T-cell (primary cell): ENCODE data around the gene SMIM35. TPM values are rescaled to one million over a fixed set of nuclear protein-coding genes. Genes with fewer than 3 reads are reported as not detected.
"Not testable (repeated sequence)": the region's sequence is repeated elsewhere in the genome, so short reads cannot be mapped to it uniquely, and the experiment has no call there.

Experiments used
- ATAC-seq, 4 experiments: fragments of 200-7000 bp in 3 of 4; fragments of 150-1000 bp in 1 of 4; cut with Tn5 transposase; replicated peaks in 1 of 4; 1 replicate in 3 of 4; 2 replicates in 1 of 4; pipeline ENCODE4 v1.10.0; 2021; ENCODE audit warnings: moderate library complexity in 3 of 4, mild to moderate bottlenecking in 2 of 4, moderate number of reproducible peaks in 1 of 4
- CTCF ChIA-PET, 2 donors: fragments of 300-600 bp; sonication (Branson Sonifier 250); formaldehyde crosslinking; loops; one replicate each; lab custom pipeline; 2022; ENCODE audit warnings: antibody characterized with exemption in 2 of 2; lab: Charles Lee
- POLR2A ChIA-PET, 2 donors: fragments of 300-600 bp; sonication (Branson Sonifier 250); formaldehyde crosslinking; loops; one replicate each; lab custom pipeline; 2022; ENCODE audit warnings: antibody characterized with exemption in 2 of 2; lab: Charles Lee
- DNase-seq, 35 experiments: peaks; one replicate each; pipeline versions ENCODE4 v3.0.0 to v3.0.0-alpha.2; 2013 to 2023
- H3K27ac ChIP-seq: one replicate; pipeline ENCODE4 v1.5.1; 2013; ENCODE audit warnings: low read length
- H3K27me3 ChIP-seq, 2 experiments: replicated peaks in 1 of 2; 1 replicate in 1 of 2; 2 replicates in 1 of 2; pipeline versions ENCODE4 v1.6.1 to v1.7.0; 2013; ENCODE audit warnings: low read length in 1 of 2, mixed read lengths in 1 of 2; ENCODE audit not compliant: control insufficient read depth in 2 of 2, insufficient read depth in 2 of 2; ENCODE audit errors: extremely low read depth in 1 of 2
- H3K36me3 ChIP-seq, 2 donors: 1 replicate in 1 of 2; 2 replicates in 1 of 2; pipeline versions ENCODE4 v1.6.1 to v1.7.0; 2013; ENCODE audit warnings: low read length in 1 of 2; ENCODE audit not compliant: control insufficient read depth in 2 of 2, insufficient read depth in 1 of 2; ENCODE audit errors: extremely low read depth in 1 of 2
- H3K4me1 ChIP-seq, 2 experiments: 1 replicate in 1 of 2; 2 replicates in 1 of 2; pipeline versions ENCODE4 v1.6.1 to v1.7.0; 2013; ENCODE audit warnings: low read length in 2 of 2, mixed read lengths in 1 of 2; ENCODE audit not compliant: insufficient read depth in 2 of 2, control insufficient read depth in 1 of 2; ENCODE audit errors: extremely low read depth in 1 of 2
- H3K4me3 ChIP-seq, 2 donors: 1 replicate in 1 of 2; 2 replicates in 1 of 2; pipeline versions ENCODE4 v1.5.1 to v1.7.0; 2013; ENCODE audit warnings: mild to moderate bottlenecking in 2 of 2, low read length in 1 of 2, moderate library complexity in 1 of 2; ENCODE audit not compliant: control insufficient read depth in 1 of 2; ENCODE audit errors: extremely low read depth in 1 of 2
- H3K9me3 ChIP-seq: 2 replicates; pipeline ENCODE4 v1.7.0; 2013
- H3K27ac Mint-ChIP-seq, 2 donors: one replicate each; pipeline ENCODE4 v1.8.0; 2020 to 2021; ENCODE audit warnings: mild to moderate bottlenecking in 2 of 2, mixed read lengths in 2 of 2
- H3K27me3 Mint-ChIP-seq, 2 donors: one replicate each; pipeline ENCODE4 v1.8.0; 2021 to 2022; ENCODE audit warnings: mixed read lengths in 2 of 2
- H3K36me3 Mint-ChIP-seq: one replicate; pipeline ENCODE4 v1.8.0; 2021; ENCODE audit warnings: mixed read lengths
- H3K4me1 Mint-ChIP-seq, 3 donors: one replicate each; pipeline ENCODE4 v1.8.0; 2020 to 2022; ENCODE audit warnings: mixed read lengths in 3 of 3, mild to moderate bottlenecking in 1 of 3
- H3K4me3 Mint-ChIP-seq, 3 donors: one replicate each; pipeline ENCODE4 v1.8.0; 2020 to 2022; ENCODE audit warnings: mild to moderate bottlenecking in 3 of 3, mixed read lengths in 3 of 3, moderate library complexity in 3 of 3
- H3K9me3 Mint-ChIP-seq, 3 donors: one replicate each; pipeline ENCODE4 v1.8.0; 2020 to 2022; ENCODE audit warnings: mixed read lengths in 3 of 3
- WGBS: methylation state at CpG from one replicate; pipeline ENCODE4 v1.1.5; 2013; ENCODE audit warnings: missing lambda C conversion rate; ENCODE audit not compliant: insufficient coverage; 5-methylcytosine and 5-hydroxymethylcytosine counted together
- total RNA-seq, 35 experiments: library from RNA in 6 of 35; stranded (reverse) in 6 of 35; fragments of 120-200 nt in 1 of 35; gene quantifications; one replicate each; pipeline versions ENCODE4 v1.2.1 to v1.2.4 and lab custom pipeline; 2013 to 2026

The SMIM35 gene
- total RNA-seq, 5 donors from 2014 or later (not counting 1 experiment from before 2014, with no cell fraction given), result 0.28 to 1.0 (median 0.36) TPM

DNA sequence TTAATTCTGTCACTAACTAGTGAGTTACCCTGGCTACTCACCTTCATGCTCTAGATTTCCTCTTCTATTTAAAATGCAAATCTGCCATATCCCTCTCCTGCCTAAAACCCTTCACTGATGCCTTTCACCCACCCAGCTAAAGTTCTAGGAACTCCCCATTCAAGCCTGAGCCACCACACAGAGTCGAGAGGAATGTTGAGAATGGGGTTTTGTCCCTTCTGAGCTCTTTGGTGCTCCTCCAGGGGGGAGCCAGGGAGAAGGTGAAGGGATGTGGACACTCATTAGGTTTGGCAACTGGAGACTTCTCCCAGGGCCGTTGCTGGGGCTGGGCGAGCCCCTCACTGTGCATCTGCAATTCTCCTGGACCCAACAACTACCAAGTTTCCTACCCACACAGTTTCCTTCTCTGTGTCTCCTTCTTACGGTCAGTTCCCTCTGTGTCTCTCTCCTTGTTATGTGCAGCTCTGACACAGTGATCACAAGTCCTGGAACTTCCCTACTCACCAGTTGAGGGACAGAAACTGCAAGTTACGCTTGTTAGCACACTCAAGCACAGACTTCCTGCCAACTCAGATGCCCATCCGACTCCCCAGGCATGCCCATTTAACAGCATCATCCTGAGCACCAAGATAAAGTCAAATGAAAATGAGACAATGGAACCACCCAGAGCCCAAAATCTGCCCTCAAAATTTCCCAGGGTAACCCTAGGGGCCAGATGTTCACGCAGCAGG lies 107.1 kb downstream of the SMIM35 start:
- Histone ChIP-seq H3K36me3 (no peaks in the 10 kb centered on the region), H3K27ac (peak overlapping the region; percentile 52), H3K4me1 (peaks cover 10 to 62% of the 10 kb centered on the region in 2 experiments), H3K9me3 (no peaks in the 10 kb centered on the region), H3K27me3 (no peaks in the 10 kb centered on the region), H3K4me3 (no peak overlapping the region)
- peak in 3 of 35 experiments; percentile 7 to 47 (median 26) for DNase-seq
- WGBS, result 64% methylated on average over 6 of the region's 7 CpGs
- Mint-ChIP-seq H3K4me1 (peaks cover 62 to 81% (median 75%) of the 10 kb centered on the region in 3 donors), H3K36me3 (peaks cover 13% of the 10 kb centered on the region), H3K4me3 (peak overlapping the region; percentile 6 to 46 (median 26)), H3K9me3 (no peaks in the 10 kb centered on the region), H3K27me3 (no peaks in the 10 kb centered on the region), H3K27ac (peak overlapping the region; percentile 80)
- ChIA-PET POLR2A (interaction anchor here in 1 of 2 donors (0.5 kb wide), 1 partner anchor 998 kb away, joined by 5 read pairs; no protein-coding TSS in a partner anchor), CTCF (interaction anchor here in 1 of 2 donors (0.8 to 1.7 kb wide), 3 partner anchors 19 to 33 kb away, joined by 3 to 5 read pairs (median 5); no protein-coding TSS in a partner anchor)
- peak; percentile 29 to 72 (median 59) for ATAC-seq

- Histone ChIP-seq H3K36me3 (no peaks in the 10 kb centered on the region), H3K4me3 (no peak overlapping the region), H3K9me3 (no peaks in the 10 kb centered on the region), H3K27me3 (no peaks in the 10 kb centered on the region), H3K27ac (no peak overlapping the region), H3K4me1 (peaks cover 10 to 62% of the 10 kb centered on the region in 2 experiments)
- Mint-ChIP-seq H3K9me3 (no peaks in the 10 kb centered on the region), H3K27ac (peak overlapping the region; percentile 80), H3K36me3 (peaks cover 13% of the 10 kb centered on the region), H3K4me1 (peaks cover 65 to 80% (median 75%) of the 10 kb centered on the region in 3 donors), H3K27me3 (no peaks in the 10 kb centered on the region), H3K4me3 (peak overlapping the region in 1 of 3 donors; percentile 46)
- ChIA-PET CTCF (interaction anchor here in 1 of 2 donors (1.7 kb wide), 1 partner anchor 28 kb away, joined by 5 read pairs; no protein-coding TSS in a partner anchor), POLR2A (no interaction called here)
- WGBS, result 90% methylated on average over 2 of the region's 4 CpGs
- DNase-seq, result no peak
- ATAC-seq, result no peak
Observed at GRCh38 chr11:117978991-117979390, 107.8 kb downstream of the SMIM35 start.

- H3K27me3 Mint-ChIP-seq, POLR2A ChIA-PET, ATAC-seq, H3K4me3 ChIP-seq, H3K27ac ChIP-seq, CTCF ChIA-PET, H3K9me3 ChIP-seq, DNase-seq, H3K36me3 ChIP-seq, H3K27me3 ChIP-seq, H3K9me3 Mint-ChIP-seq: not testable (repeated sequence)
- 100% methylated on average over 10 of the region's 36 CpGs for WGBS
- peaks cover 13 to 61% of the 10 kb centered on the region in 2 experiments for H3K4me1 ChIP-seq
- Mint-ChIP-seq H3K4me3 (peak overlapping the region in 2 of 3 donors; percentile 75 to 86), H3K36me3 (peaks cover 13% of the 10 kb centered on the region), H3K27ac (peak overlapping the region; percentile 75 to 92), H3K4me1 (peaks cover 63 to 78% (median 73%) of the 10 kb centered on the region in 3 donors)
Observed at GRCh38 chr11:117978291-117978910, 108.4 kb downstream of the SMIM35 start.

GRCh38 chr11:117977612-117978264 lies 109.0 kb downstream of the SMIM35 start:
- Mint-ChIP-seq H3K36me3 (peaks cover 13% of the 10 kb centered on the region), H3K27ac (peak overlapping the region; percentile 75 to 92), H3K4me1 (peaks cover 63 to 78% (median 73%) of the 10 kb centered on the region in 3 donors), H3K4me3 (peak overlapping the region; percentile 42 to 86 (median 75))
- Histone ChIP-seq H3K4me3 (peak overlapping the region; percentile 8 to 35), H3K4me1 (peaks cover 18 to 61% of the 10 kb centered on the region in 2 experiments)
- H3K36me3 ChIP-seq, H3K9me3 Mint-ChIP-seq, H3K27me3 ChIP-seq, ATAC-seq, H3K27ac ChIP-seq, H3K9me3 ChIP-seq, DNase-seq, H3K27me3 Mint-ChIP-seq, POLR2A ChIA-PET: not testable (repeated sequence)
- CTCF ChIA-PET, result interaction anchor here in 1 of 2 donors (0.9 kb wide), 1 partner anchor 31 kb away, joined by 3 read pairs; no protein-coding TSS in a partner anchor
- WGBS, result 72% methylated on average over 17 of the region's 23 CpGs

DNA sequence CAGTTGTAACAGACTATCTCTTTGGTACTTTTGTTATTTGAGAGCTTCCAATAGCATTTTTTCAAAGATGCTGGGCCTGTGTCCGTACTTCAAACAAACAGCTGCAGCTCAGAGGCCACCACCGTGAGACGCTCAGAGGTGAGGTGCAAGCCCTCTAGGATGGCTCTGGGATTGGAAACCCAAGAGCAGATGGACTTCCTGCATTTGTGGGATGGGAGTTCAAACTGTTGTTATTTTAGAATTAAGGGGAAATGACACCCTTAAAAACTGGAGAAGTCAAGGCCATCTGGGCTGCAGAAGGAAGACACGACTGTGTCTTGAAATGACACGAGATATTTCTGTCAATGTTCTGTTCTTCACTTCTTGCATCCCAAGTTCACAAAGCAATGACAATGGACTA lies 109.7 kb downstream of the SMIM35 start:
- peak overlapping the region; percentile 8 to 35 for H3K4me3 ChIP-seq

More for the DNA sequence above, 109.7 kb downstream of the SMIM35 start:
- no peak for ATAC-seq
- no peaks in the 10 kb centered on the region for H3K9me3 Mint-ChIP-seq
- Histone ChIP-seq H3K27me3 (no peaks in the 10 kb centered on the region), H3K9me3 (no peaks in the 10 kb centered on the region), H3K4me1 (peaks cover 19 to 67% of the 10 kb centered on the region in 2 experiments), H3K27ac (no peak overlapping the region), H3K36me3 (no peaks in the 10 kb centered on the region)
- ChIA-PET POLR2A (no interaction called here), CTCF (interaction anchor here in 1 of 2 donors (0.9 kb wide), 1 partner anchor 30 kb away, joined by 3 read pairs; no protein-coding TSS in a partner anchor)
- peak overlapping the region; percentile 42 to 86 (median 75) for H3K4me3 Mint-ChIP-seq
- H3K27me3 Mint-ChIP-seq, result no peaks in the 10 kb centered on the region
- peaks cover 13% of the 10 kb centered on the region for H3K36me3 Mint-ChIP-seq
- peak overlapping the region; percentile 75 to 92 for H3K27ac Mint-ChIP-seq
- no peak for DNase-seq
- WGBS, result 92% methylated on average over 3 of the region's 5 CpGs
- H3K4me1 Mint-ChIP-seq, result peaks cover 67 to 84% (median 77%) of the 10 kb centered on the region in 3 donors
